Measurements from ENCODE around the gene GLS. TPM values are rescaled to one million over a fixed set of nuclear protein-coding genes. Genes with fewer than 3 reads are reported as not detected.

The GLS gene
- total and polyA plus RNA-seq, 9 of the 15 experiments (the other 6 are each of a cell fraction or from before 2014, with no cell fraction given), result 13.7 to 77.5 (median 48.2) TPM

GRCh38 chr2:191013932-191014652 is 133.5 kb downstream of the GLS start, which contains the start of gene STAT1 (continued):
- TF ChIP-seq CHD7 (IDR thresholded peaks at IDR 0.05; ENCODE audit: low read depth, low read length), result no peak
- TF ChIP-seq ZNF717 (CRISPR knock-in tag; IDR thresholded peaks at IDR 0.05), result no peak
- TF ChIP-seq SP1 (CRISPR knock-in tag; IDR thresholded peaks at IDR 0.05), result peak; percentile 95
- TF ChIP-seq, protein P1, sequence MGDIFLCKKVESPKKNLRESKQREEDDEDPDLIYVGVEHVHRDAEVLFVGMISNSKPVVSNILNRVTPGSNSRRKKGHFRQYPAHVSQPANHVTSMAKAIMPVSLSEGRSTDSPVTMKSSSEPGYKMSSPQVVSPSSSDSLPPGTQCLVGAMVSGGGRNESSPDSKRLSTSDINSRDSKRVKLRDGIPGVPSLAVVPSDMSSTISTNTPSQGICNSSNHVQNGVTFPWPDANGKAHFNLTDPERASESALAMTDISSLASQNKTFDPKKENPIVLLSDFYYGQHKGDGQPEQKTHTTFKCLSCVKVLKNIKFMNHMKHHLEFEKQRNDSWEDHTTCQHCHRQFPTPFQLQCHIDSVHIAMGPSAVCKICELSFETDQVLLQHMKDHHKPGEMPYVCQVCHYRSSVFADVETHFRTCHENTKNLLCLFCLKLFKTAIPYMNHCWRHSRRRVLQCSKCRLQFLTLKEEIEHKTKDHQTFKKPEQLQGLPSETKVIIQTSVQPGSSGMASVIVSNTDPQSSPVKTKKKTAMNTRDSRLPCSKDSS (IDR thresholded peaks at IDR 0.05; ENCODE audit: low read depth, partially characterized antibody), result no peak
- TF ChIP-seq HNRNPLL (IDR thresholded peaks at IDR 0.05; ENCODE audit: low read depth, low read length, poor library complexity, severe bottlenecking), result peak; percentile 79
- TF ChIP-seq, protein P2, sequence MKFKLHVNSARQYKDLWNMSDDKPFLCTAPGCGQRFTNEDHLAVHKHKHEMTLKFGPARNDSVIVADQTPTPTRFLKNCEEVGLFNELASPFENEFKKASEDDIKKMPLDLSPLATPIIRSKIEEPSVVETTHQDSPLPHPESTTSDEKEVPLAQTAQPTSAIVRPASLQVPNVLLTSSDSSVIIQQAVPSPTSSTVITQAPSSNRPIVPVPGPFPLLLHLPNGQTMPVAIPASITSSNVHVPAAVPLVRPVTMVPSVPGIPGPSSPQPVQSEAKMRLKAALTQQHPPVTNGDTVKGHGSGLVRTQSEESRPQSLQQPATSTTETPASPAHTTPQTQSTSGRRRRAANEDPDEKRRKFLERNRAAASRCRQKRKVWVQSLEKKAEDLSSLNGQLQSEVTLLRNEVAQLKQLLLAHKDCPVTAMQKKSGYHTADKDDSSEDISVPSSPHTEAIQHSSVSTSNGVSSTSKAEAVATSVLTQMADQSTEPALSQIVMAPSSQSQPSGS (CRISPR knock-in tag; IDR thresholded peaks at IDR 0.05), result no peak
- TF ChIP-seq ZBTB12 (CRISPR knock-in tag; IDR thresholded peaks at IDR 0.05), result peak; percentile 27; the same call in 1 of the 2 replicates
- TF ChIP-seq GTF2B (IDR thresholded peaks at IDR 0.05; ENCODE audit: extremely low read depth, insufficient read length), result no peak
- TF ChIP-seq CGGBP1 (CRISPR knock-in tag; IDR thresholded peaks at IDR 0.05), result no peak

Data from K562 (cell line).